B cell (primary cell): Measurements from ENCODE around the gene PRSS23. TPM values are rescaled to one million over a fixed set of nuclear protein-coding genes. Genes with fewer than 3 reads are reported as not detected.

ENCODE experiments used
- ATAC-seq: fragments of 200-7000 bp; cut with Tn5 transposase; one replicate; pipeline ENCODE4 v1.10.0; 2021; ENCODE audit warnings: low read depth, mild to moderate bottlenecking, moderate number of reproducible peaks, moderate library complexity
- CTCF ChIA-PET: fragments of 350-600 bp; sonication (Branson Sonifier 250); formaldehyde crosslinking; loops from one replicate; lab custom pipeline; 2021; ENCODE audit warnings: antibody characterized with exemption, inconsistent platforms; lab: Charles Lee
- POLR2A ChIA-PET: fragments of 350-600 bp; sonication (Branson Sonifier 250); formaldehyde crosslinking; loops from one replicate; lab custom pipeline; 2021; ENCODE audit warnings: antibody characterized with exemption; lab: Charles Lee
- DNase-seq: peaks from one replicate; pipeline ENCODE4 v3.0.0; 2013
- H2AFZ ChIP-seq: 2 replicates; pipeline ENCODE4 v1.6.1; 2012; ENCODE audit warnings: mild to moderate bottlenecking, low read depth, low read length; ENCODE audit not compliant: insufficient read depth, poor library complexity, severe bottlenecking
- H3K27ac ChIP-seq, 2 donors: 1 replicate in 1 of 2; 2 replicates in 1 of 2; pipeline ENCODE4 v1.5.1; 2012 to 2013; ENCODE audit warnings: low read length in 2 of 2, mild to moderate bottlenecking in 2 of 2, moderate library complexity in 1 of 2
- H3K27me3 ChIP-seq, 4 experiments: fragments of 200-600 bp in 1 of 4; sonication (generic) in 1 of 4; replicated peaks in 1 of 4; 1 replicate in 2 of 4; 2 replicates in 2 of 4; pipeline versions ENCODE4 v1.6.1 to v1.7.0; 2013 to 2016; ENCODE audit warnings: low read length in 3 of 4, mild to moderate bottlenecking in 2 of 4, mixed read lengths in 1 of 4, moderate library complexity in 1 of 4; ENCODE audit not compliant: insufficient read depth in 4 of 4, control insufficient read depth in 3 of 4; ENCODE audit errors: control extremely low read depth in 1 of 4
- H3K36me3 ChIP-seq, 2 experiments: replicated peaks in 1 of 2; 1 replicate in 1 of 2; 2 replicates in 1 of 2; pipeline versions ENCODE4 v1.6.1 to v1.7.1; 2013; ENCODE audit warnings: low read length in 1 of 2; ENCODE audit not compliant: insufficient read depth in 2 of 2, control insufficient read depth in 1 of 2; ENCODE audit errors: control extremely low read depth in 1 of 2, extremely low read depth in 1 of 2
- H3K4me1 ChIP-seq, 2 donors: fragments of 200-600 bp in 1 of 2; sonication (generic) in 1 of 2; 1 replicate in 1 of 2; 2 replicates in 1 of 2; pipeline versions ENCODE4 v1.5.1 to v1.6.1; 2013 to 2017; ENCODE audit warnings: low read length in 2 of 2; ENCODE audit not compliant: control insufficient read depth in 2 of 2, insufficient read depth in 2 of 2
- H3K4me2 ChIP-seq: replicated peaks from 2 replicates; pipeline ENCODE3; 2012; ENCODE audit warnings: mild to moderate bottlenecking, low read depth, low read length; ENCODE audit not compliant: poor library complexity, severe bottlenecking
- H3K4me3 ChIP-seq, 5 experiments: fragments of 200-600 bp in 1 of 5; sonication (generic) in 1 of 5; 1 replicate in 3 of 5; 2 replicates in 2 of 5; pipeline versions ENCODE4 v1.5.1 to v1.7.0; 2011 to 2016; ENCODE audit warnings: low read length in 4 of 5, mild to moderate bottlenecking in 4 of 5, low read depth in 2 of 5, control low read depth in 1 of 5, moderate library complexity in 1 of 5; ENCODE audit not compliant: insufficient read depth in 1 of 5; ENCODE audit errors: control extremely low read depth in 1 of 5, extremely low read depth in 1 of 5
- H3K79me2 ChIP-seq: fragments of 200-600 bp; sonication (generic); one replicate; pipeline ENCODE4 v1.6.0; 2016; ENCODE audit warnings: low read length; ENCODE audit not compliant: control insufficient read depth, insufficient read depth
- H3K9ac ChIP-seq: fragments of 200-600 bp; sonication (generic); 2 replicates; pipeline ENCODE4 v1.6.1; 2017; ENCODE audit warnings: mild to moderate bottlenecking, low read length, moderate library complexity
- H3K9me3 ChIP-seq, 3 donors: one replicate each; pipeline versions ENCODE4 v1.6.1 to v1.7.1; 2013; ENCODE audit warnings: low read length in 2 of 3; ENCODE audit not compliant: control insufficient read depth in 2 of 3, insufficient read depth in 1 of 3; ENCODE audit errors: control extremely low read depth in 1 of 3
- H4K20me1 ChIP-seq: 2 replicates; pipeline ENCODE4 v1.6.0; 2012; ENCODE audit warnings: mild to moderate bottlenecking, low read length; ENCODE audit not compliant: insufficient read depth, control insufficient read depth, poor library complexity, severe bottlenecking
- H3K27ac Mint-ChIP-seq: one replicate; pipeline ENCODE4 v1.8.0; 2021; ENCODE audit warnings: mixed read lengths
- H3K27me3 Mint-ChIP-seq: one replicate; pipeline ENCODE4 v1.8.0; 2021; ENCODE audit warnings: mixed read lengths
- H3K4me1 Mint-ChIP-seq: one replicate; pipeline ENCODE4 v1.8.0; 2021; ENCODE audit warnings: mixed read lengths
- H3K4me3 Mint-ChIP-seq: one replicate; pipeline ENCODE4 v1.8.0; 2021; ENCODE audit warnings: mixed read lengths
- H3K9me3 Mint-ChIP-seq: one replicate; pipeline ENCODE4 v1.8.0; 2022; ENCODE audit warnings: mixed read lengths; ENCODE audit not compliant: insufficient read depth
- CTCF ChIP-seq: fragments of 200-600 bp; IDR thresholded peaks from one replicate; pipeline ENCODE4 v1.8.0; 2022; ENCODE audit warnings: antibody characterized with exemption, mild to moderate bottlenecking
- EZH2 ChIP-seq: IDR thresholded peaks from 2 replicates; pipeline ENCODE4 v1.6.1; 2012; ENCODE audit warnings: borderline replicate concordance, low read depth, mild to moderate bottlenecking, moderate library complexity, low read length; ENCODE audit not compliant: insufficient read depth, poor library complexity, severe bottlenecking
- WGBS: methylation state at CpG from one replicate; pipeline ENCODE4 v1.1.5; 2013; ENCODE audit warnings: missing lambda C conversion rate; ENCODE audit not compliant: insufficient coverage; 5-methylcytosine and 5-hydroxymethylcytosine counted together
- intact Hi-C: fragments of 100-400 bp; cut with micrococcal nuclease; formaldehyde crosslinking; loops from one replicate; pipeline ENCODE4 v1.10.0; 2022
- polyA plus RNA-seq: library from polyadenylated mRNA; depleted of rRNA; stranded (reverse); fragments of >200 nt; gene quantifications from 2 replicates; pipeline ENCODE4 v1.2.3, GENCODE V29; 2012
- total RNA-seq, 2 donors: library from RNA; stranded (reverse); fragments of 120-200 nt in 1 of 2; gene quantifications; 1 replicate in 1 of 2; 2 replicates in 1 of 2; pipeline versions ENCODE4 v1.2.3 to v1.2.4, GENCODE V29; 2013 to 2022

PRSS23 gene
- total and polyA plus RNA-seq, 2 donors (not counting 1 experiment from before 2014, with no cell fraction given) = 0.03 TPM; not detected in 1

- no peak overlapping the region for H3K9ac ChIP-seq
- H3K27me3 ChIP-seq = peaks cover 0 to 3% (median 0%) of the 10 kb centered on the region in 4 experiments
- TF ChIP-seq CTCF = no peak
- TF ChIP-seq EZH2 = no peak
- no peak overlapping the region for H3K4me2 ChIP-seq
- H2AFZ ChIP-seq = no peak overlapping the region
- H3K4me1 ChIP-seq = no peaks in the 10 kb centered on the region
- peaks cover 22% of the 10 kb centered on the region for H3K27me3 Mint-ChIP-seq
- no peak overlapping the region for H3K27ac ChIP-seq
- no peaks in the 10 kb centered on the region for H3K9me3 ChIP-seq
- no peaks in the 10 kb centered on the region for H3K79me2 ChIP-seq
- H3K27ac Mint-ChIP-seq = no peak overlapping the region
- H3K4me3 ChIP-seq = no peak overlapping the region
- intact Hi-C loops = no loop called here
- WGBS = no CpG with 5 or more reads among the region's 1 CpG
- no peak for DNase-seq
- no peaks in the 10 kb centered on the region for H3K4me1 Mint-ChIP-seq
- H3K4me3 Mint-ChIP-seq = no peak overlapping the region
- no peak for ATAC-seq
- H3K9me3 Mint-ChIP-seq = no peaks in the 10 kb centered on the region
- ChIA-PET CTCF (interaction anchor here (1.1 kb wide), 1 partner anchor 21 kb away, joined by 3 read pairs; no protein-coding TSS in a partner anchor), POLR2A (no interaction called here)
- H4K20me1 ChIP-seq = no peaks in the 10 kb centered on the region
- H3K36me3 ChIP-seq = no peaks in the 10 kb centered on the region
These were observed 7.0 kb upstream of the PRSS23 start for GRCh38 chr11:86793307-86793706.

- Histone ChIP-seq H3K9me3 (no peaks in the 10 kb centered on the region), H3K79me2 (no peaks in the 10 kb centered on the region), H2AFZ (no peak overlapping the region), H3K36me3 (no peaks in the 10 kb centered on the region), H3K4me3 (no peak overlapping the region), H3K4me1 (peaks cover 3 to 5% of the 10 kb centered on the region in 2 donors), H3K4me2 (no peak overlapping the region), H4K20me1 (no peaks in the 10 kb centered on the region), H3K9ac (no peak overlapping the region), H3K27ac (no peak overlapping the region), H3K27me3 (peaks cover 0 to 9% (median 2%) of the 10 kb centered on the region in 4 experiments)
- Mint-ChIP-seq H3K27me3 (peaks cover 34% of the 10 kb centered on the region), H3K27ac (no peak overlapping the region), H3K9me3 (no peaks in the 10 kb centered on the region), H3K4me1 (peaks cover 6% of the 10 kb centered on the region), H3K4me3 (no peak overlapping the region)
- DNase-seq = no peak
- ChIA-PET CTCF (no interaction called here), POLR2A (no interaction called here)
- no CpG with 5 or more reads among the region's 2 CpGs for WGBS
- intact Hi-C loops = no loop called here
- no peak for ATAC-seq
- TF ChIP-seq CTCF (no peak), EZH2 (no peak)
These were observed 4.8 kb upstream of the PRSS23 start for GRCh38 chr11:86795511-86795910.
